ENCODE measurements around the gene PLD1.

Gene PLD1

DNA sequence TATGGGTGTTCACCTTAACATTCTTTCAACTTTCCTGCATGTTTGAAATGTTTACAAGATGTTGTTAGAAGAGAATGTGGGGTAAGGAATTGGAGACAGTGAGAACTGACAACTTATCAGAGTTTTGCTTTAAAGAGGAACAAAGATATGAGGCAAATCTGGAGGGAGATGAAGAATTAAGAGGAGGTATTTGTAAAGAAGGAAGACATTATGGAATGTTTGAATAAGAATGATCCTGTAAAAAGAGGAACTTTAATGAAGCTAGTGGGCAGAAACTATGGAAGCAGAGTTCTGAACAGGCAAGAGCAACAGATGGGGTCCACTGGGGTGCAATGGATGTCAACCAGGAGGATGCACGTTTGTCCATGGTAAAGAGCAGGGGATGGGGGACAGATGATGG is 27.7 kb downstream of the PLD1 start:
- H3K27ac ChIP-seq: no peak overlapping the region
- TF ChIP-seq, protein P1, sequence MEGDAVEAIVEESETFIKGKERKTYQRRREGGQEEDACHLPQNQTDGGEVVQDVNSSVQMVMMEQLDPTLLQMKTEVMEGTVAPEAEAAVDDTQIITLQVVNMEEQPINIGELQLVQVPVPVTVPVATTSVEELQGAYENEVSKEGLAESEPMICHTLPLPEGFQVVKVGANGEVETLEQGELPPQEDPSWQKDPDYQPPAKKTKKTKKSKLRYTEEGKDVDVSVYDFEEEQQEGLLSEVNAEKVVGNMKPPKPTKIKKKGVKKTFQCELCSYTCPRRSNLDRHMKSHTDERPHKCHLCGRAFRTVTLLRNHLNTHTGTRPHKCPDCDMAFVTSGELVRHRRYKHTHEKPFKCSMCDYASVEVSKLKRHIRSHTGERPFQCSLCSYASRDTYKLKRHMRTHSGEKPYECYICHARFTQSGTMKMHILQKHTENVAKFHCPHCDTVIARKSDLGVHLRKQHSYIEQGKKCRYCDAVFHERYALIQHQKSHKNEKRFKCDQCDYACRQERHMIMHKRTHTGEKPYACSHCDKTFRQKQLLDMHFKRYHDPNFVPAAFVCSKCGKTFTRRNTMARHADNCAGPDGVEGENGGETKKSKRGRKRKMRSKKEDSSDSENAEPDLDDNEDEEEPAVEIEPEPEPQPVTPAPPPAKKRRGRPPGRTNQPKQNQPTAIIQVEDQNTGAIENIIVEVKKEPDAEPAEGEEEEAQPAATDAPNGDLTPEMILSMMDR (IDR thresholded peaks at IDR 0.05): no peak
- no peak for DNase-seq (ENCODE audit: low spot score)
- no peak overlapping the region for H3K4me3 ChIP-seq

DNA sequence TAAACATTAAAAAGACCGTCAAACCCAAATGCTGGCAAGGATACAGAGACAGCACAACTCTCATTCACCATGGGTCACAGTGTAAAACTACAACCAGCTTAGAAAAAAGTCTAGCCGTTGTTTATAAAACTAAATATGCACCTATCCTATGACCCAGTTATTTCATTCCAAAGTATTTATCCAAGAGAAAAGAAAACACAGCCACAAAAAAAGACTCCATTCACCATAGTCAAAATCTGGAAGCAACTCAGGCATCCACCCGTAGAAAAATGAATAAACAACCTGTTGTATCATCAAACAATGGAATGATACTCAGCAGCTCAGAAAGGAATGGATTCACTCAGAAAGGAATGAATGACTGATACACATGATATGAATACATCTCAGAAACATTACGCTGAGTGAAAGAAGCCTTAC is 28.6 kb downstream of the PLD1 start:
- no peak for DNase-seq (ENCODE audit: low spot score)
- Histone ChIP-seq H3K27ac (no peak overlapping the region), H3K4me3 (no peak overlapping the region)
- TF ChIP-seq, protein P1 (IDR thresholded peaks at IDR 0.05): no peak

DNA sequence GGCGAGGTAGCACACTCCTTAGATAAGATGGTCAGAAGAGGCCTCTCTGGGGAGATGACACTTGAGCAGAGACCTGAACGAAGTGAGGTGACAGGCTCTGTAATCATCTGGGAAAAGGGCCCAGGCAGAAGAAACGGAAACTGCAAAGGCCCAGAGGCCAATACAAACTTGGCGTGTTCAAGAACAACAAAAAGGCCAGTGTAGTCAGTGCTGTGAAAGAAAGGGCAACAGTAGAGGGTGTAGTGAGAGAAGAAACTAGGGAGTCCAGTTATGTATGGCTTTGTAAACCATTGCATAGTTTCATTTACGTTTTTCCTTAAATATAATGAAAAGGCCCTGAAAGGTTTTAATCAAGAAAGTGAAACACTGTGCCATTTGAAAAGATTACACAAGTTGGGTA is 31.8 kb downstream of the PLD1 start:
- H3K27ac ChIP-seq: no peak overlapping the region
- DNase-seq (ENCODE audit: low spot score): no peak
- H3K4me3 ChIP-seq: no peak overlapping the region
- TF ChIP-seq, protein P1 (IDR thresholded peaks at IDR 0.05): no peak

DNA sequence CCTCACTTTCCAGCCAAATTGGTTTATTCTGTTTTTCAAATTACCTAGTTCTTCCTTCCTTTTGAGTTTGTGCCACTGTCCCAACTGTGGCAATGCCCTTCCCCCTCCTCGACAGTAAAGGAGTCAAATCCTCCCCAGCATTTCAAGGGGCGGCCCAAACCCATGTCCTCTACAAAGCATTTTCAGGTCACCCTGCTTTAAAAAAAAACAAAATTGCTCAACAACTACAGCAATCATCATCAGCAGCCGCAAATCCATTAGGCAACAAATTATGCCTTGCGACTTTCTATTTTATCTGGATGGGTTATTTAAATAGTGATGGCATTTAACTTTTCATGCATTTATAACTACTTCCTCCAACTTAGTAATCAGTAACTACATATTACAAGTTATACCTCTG is 32.7 kb downstream of the PLD1 start:
- DNase-seq (ENCODE audit: low spot score): no peak
- TF ChIP-seq, protein P1 (IDR thresholded peaks at IDR 0.05): no peak
- Histone ChIP-seq H3K4me3 (no peak overlapping the region), H3K27ac (no peak overlapping the region)

DNA sequence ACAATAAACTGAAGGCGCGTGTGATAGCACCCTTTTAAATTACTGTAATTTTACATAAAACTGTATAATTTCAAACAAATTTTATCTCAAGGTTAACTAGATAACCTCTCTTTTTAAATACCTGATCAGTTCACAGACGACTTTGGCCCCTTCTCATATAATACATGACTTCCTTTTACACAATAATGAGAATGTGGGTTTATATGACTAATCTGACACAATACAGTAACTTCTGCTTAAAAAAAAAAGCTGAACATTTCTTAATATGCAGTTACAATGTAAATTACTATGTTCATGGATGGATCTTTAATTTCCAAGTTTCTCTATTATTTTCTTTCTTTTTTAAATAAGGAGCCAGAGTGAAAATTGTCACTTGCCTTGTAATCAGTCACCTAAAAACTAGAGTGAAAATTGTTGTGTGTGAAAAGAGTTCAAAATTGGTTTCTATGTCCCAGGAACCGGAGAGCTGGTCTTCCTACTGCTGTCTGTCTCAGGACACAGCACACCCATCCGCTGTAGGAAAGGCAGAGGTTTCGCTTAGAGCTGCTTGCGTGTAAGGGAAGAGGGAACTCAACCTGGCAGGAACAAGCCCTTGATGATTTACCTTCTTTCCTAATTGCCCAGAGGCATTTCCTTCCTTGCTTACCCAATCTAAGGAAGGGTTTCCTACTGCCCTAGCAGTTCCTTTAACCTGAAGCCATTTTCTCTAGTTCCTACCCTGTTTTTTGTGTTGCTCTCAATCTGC is 33.3 kb downstream of the PLD1 start:
- Histone ChIP-seq H3K4me3 (no peak overlapping the region), H3K27ac (no peak overlapping the region)
- TF ChIP-seq, protein P1 (IDR thresholded peaks at IDR 0.05): no peak
- DNase-seq (ENCODE audit: low spot score): no peak

DNA sequence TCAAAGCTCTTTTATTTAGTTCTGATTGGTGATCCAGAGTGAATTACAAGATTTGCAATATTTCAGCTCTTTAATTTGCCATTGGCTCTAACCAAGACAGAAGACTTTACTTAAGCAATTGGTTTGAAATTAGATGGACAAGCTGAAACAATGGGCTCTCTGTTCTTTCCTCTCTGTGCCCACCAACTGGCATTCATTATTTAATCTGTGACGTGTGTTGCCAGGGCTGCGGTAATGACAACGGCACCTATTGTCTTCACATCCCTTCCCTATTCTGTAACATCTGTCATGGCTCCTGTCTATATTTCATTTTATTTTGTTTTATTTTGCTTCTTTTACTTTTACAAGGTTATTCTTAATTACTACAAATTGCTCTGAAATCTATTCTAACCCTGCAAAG is 33.9 kb downstream of the PLD1 start:
- TF ChIP-seq, protein P1 (IDR thresholded peaks at IDR 0.05): no peak
- no peak for DNase-seq (ENCODE audit: low spot score)
- H3K4me3 ChIP-seq: no peak overlapping the region
- H3K27ac ChIP-seq: no peak overlapping the region

DNA sequence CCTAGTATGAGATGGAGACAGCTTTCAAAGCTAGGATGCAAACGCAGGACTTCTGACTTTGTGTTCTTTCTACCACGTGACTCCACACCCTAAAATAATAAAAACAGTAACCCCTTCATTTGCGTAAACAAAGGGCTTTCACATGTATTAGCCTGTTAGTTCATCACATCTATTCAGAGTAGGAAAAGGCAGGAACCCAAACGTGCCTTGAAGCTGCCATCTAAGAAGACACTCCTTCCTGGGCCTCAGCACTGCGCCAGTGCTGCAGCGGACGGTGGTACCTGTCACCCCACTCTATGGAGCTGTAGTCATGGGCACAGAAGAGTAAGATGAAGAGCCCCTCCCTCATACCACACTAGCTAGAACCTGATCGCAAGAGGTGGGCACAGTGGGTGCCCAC is 34.3 kb downstream of the PLD1 start:
- no peak for DNase-seq (ENCODE audit: low spot score)
- Histone ChIP-seq H3K4me3 (no peak overlapping the region), H3K27ac (no peak overlapping the region)
- TF ChIP-seq, protein P1 (IDR thresholded peaks at IDR 0.05): no peak
